T-helper 1 cell (primary cell): Measurements from ENCODE around the gene THSD7A.

Source experiments
- DNase-seq, 5 donors: peaks; one replicate each; pipeline ENCODE4 v3.0.0-alpha.2; 2012 to 2020

THSD7A gene

DNA sequence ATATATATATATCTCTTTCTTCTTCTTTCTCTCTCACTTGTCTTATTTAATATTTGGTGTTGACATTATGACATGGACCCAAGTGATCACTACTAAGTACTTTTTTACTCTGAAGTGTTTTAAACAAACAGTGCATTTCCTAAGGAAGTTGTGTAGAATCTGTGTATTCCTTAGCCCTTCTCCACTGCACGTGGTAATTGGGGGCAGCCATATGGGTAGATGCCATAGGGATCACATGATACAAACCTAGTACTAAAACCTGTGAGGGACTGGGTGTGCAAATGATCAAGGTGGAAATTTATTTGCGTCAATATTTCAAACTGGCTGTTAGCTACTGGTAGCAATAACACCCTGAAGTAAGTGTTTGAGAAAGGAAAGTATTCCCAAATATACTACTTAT, 25.0 kb downstream of the THSD7A start:
- no peak for DNase-seq

DNA sequence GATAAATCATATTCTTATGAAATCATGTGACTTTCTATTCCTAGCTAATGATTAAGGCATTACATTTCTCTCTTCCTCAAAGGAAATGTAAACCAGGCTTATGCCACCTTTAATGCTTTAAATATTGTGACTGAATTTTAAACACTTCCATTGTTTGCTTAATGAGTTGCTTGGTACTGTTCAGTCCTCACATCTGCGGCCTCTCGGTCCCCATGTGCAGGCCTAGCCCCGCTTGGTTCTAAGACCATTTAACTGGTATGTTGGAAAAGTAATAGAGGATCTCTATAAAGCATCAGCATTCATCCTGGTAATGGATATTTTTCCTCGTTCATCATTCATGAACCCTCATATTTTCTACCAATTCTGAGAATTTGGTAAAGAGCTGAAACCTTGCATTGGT, 27.4 kb downstream of the THSD7A start:
- no peak for DNase-seq

DNA sequence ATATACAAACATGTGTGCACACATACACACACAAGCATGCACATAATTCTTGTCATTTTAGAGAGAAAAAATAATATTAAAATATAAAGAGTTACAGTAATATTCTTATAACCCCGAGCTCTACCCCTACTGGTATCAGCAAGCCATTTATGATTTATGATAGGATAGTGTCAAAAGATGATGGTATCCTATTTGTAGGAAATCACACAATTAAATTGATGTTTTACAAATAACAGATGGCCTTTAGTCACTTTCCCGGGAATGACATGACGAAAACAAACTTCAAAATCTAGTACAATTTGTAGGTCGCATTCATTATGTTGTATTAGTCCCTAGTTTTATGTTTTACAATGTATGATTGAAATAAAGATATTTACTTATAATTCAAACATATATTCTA, 36.8 kb downstream of the THSD7A start:
- no peak for DNase-seq

DNA sequence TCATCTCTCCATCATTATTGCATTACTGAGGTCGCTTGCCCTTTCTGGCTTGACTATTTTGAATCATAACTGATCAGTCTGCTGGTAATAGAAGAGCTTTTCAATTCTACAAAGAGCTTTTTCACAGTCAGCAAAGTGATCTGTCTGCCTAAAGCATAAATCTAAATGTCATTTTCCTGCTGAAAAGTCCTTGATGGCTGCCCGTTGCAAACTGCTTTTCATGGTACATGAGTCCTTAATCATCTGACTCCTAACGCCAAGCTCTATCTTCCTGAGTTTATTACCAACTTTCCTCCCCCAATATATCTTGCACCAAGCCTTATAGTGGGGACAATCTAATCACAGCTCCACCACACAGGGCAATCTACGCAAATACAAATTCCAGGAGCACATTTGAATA, 39.8 kb downstream of the THSD7A start:
- no peak for DNase-seq

DNA sequence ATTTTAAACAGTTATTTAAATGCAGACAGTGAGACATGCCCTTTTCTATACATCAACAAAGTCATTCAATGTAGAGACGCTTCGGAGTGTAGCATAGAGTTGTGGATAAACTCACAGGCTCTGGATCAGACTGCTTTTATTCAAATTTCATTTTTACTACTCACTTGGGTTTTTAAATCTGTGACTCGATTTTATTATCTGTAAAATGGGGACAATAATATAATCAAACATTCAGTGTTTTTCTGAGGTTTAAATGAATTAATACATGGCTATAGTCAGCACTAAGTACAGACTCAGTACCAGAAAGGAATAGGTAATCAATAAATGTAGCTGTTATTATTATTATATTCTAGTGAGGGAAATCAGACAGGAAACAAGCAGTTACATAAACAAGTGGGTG, 43.4 kb downstream of the THSD7A start:
- DNase-seq: no peak

DNA sequence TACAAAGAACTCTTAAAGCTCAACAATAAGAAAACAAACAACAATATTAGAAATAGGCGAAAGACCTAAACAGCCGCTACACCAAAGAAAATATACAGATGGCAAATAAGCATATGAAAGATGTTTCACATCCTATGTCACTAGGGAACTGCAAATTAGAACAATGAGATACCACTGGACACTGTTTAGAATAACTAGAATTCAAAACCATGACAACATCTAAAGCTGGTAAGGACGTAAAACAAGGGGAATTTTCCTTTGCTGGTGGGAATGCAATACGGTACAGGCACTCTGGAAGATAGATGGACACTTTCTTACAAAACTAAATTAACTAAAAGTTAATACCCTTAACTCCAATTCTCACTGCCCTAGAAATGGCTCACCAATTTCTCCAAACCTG, 44.5 kb downstream of the THSD7A start:
- DNase-seq: no peak

DNA sequence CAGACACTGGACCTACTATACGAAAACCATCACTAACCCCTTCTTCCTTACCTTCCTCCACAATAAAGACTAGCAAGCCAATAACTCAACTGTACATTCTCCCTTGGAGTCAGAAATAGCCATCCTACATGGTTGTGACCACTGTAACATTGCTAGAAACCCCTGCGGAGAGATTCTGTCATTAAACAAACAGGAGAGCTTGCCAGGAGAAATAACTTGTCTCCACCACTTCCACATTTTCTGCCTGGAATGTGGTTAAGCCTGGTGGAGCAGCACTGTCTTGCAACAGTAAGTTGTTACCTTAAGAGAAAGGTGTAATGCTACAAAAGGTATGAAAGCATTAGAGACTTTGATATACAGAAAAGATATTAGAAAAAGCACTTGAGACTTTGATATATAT, 45.8 kb downstream of the THSD7A start:
- no peak for DNase-seq

DNA sequence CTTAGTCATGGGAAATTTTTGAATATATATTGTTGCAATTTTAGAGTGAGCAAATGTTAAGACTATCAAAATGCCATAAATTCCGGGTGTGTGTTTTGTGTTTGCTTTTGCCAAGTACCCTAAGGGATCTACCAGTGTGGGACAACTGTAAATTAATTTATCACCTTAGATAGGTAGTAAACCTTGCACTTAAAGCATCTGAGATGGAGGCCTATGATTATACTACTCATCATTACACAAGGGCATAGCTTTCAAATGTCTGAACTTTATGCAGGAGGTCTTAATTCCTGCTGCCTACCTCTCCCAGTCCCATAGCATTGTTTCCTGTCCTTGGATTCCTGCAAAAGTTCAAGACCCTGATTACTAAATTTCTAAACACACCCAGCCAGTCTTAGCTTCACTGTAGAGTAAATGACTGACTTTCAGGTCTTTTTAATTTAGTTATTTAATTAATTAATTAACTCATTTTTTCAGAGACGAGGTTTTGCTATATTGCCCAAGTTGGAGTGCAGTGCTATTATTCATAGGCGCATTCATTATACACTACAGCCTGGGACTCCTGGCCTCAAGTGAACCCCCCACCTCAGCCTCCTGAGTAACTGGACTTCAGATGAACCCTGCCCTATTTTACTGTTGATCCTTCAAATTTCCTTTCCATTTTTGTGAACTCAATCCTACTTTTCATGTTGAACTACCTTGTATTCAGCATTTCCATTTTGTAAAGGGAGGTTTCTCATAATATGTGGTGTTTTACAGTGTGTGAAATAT, 47.0 kb downstream of the THSD7A start:
- no peak for DNase-seq

DNA sequence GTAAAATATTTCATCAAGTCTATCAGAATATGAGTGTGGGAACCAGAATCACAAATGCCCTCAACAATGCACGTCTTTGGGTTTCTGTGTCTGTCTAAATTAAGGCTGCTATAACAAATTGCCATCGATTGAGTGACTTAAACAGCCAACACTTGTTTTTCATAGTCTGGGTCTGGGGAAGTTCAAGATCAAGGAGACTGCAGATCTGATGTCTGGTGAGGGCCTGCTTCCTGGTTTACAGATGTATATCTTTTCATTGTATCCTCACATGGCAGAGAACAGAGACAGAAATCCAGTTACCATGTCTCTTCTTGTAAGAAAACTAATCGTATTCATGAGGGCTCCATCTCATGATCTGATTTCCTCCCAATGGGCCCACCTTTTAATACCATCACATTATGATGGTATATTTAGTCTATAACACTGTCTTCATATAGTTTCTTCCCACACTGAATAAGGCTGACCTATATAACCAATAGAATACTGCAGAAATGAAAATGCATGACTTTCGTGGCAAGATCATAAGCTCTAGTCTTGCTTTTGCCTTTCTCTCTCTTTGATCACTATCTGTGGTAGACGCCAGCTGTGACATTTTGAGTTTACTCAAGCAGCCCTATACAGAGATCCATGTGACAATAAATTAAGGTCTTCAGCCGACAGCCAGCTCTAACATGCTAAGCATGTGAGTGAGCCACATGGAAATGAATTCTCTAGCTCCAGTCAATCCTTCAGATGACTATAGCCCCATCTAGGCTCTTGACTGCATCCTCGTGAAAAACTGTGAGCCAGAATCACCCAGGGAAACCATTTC, 51.9 kb downstream of the THSD7A start:
- no peak for DNase-seq

DNA sequence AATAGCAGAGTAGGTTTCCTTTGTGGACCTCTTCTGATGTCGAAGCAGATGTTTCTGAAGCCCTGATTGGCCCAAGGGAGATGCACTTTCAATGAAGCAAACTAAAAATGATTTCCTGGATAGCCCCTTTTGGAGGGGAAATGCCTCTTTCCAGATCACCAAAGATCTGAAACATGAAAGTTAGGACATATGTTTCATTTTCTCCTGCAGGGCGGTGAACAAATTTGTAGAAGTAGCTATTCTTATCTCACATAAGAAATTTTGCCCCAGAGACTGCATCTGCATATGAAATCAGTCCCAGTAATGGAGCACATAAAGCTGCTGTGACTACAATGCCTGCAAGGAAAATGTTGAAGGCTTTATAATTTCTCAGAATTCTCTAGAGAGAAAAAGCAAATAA, 56.0 kb downstream of the THSD7A start:
- no peak for DNase-seq

DNA sequence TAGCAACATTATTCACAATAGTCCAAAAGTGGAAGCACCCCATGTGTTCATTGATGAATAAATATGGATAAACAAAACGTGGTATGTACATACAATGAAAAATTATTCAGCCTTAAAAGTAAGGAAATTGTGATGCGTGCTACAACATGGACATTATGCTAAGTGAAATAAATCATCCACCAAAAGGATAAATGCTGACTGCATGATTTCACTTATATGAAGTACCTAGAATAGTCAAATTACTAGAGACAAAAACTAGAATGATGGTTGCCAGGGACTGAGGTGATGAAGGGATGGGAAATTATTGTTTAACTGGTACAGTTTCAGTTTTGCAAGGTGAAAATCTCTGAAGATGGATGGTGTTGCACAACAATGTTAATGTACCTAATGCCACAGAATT, 56.6 kb downstream of the THSD7A start:
- no peak for DNase-seq

DNA sequence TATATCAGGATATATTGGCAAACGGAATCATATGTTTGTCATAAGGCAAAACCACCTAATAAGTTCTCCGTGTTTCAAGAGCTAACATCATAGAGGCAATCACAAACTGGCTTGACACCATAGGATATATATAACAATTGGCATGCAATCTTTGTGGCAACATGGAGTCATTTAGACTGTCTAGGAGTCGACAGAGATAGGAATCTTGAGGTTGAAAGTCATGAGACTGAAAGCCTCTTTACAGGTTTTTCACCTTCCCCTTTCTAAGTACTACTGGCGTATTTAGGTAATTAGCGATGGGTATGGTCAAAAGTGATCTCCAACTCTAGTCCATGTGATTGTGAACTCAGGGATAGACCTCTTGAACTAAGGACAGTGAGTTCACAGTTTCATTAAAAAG, 63.7 kb downstream of the THSD7A start:
- no peak for DNase-seq

DNA sequence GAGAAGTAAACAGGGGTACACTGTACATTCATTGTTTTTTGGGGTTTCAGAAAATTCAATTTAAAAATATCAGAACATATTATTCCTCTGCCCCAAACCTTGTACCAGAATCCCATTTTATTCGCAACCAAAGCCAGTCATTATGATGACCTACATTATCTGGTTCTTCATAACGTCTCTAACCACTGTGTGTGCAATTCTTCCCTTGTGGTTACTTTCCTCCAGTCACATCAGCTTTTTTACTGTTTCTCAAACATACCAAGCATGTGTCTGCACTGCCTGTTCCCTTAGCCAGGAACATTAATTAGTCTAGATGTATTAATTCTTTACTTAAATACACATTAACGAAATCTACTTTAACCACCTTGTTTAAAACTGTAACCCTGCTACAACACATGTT, 64.8 kb downstream of the THSD7A start:
- DNase-seq: no peak

DNA sequence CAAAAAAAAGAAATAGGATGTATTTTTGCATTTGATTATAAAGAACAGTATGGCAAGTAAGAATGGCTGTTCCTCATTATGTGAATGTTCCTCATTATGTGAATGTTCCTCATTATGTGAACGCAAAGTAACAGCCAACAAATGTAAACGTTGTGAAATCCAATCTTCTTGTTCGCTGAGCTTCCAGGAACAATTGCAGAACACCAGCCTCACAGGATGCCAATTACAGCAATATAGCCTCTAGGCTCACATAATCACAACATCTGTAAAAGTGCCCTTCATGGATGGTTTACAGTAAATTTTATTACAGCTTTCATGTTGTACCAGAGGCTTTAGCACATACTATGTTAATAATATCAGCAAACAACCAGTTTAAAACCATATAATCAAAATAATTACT, 71.6 kb downstream of the THSD7A start:
- no peak for DNase-seq

DNA sequence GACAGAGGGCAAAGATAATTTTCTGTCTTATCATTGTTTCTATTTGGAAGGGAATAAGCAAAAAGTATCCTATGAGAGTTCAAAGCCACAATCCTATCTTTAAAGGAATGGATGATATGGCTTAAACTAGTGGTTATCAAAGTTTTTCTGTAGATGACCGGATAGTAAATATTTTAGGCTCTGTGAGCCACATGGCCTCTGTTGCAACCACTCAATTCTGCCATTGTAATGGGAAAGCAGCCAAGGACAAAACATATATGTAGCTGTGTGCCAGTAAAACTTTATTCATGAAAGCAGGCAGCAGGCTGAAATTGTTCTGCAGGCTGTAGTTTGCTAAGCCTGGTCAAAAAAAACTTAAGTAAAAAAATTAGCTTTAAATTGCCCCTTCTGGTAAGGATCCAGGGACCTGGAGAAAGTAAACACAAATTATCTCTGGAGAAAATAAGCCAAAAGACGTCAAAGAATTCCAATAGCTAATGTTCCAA, 73.3 kb downstream of the THSD7A start:
- no peak for DNase-seq

DNA sequence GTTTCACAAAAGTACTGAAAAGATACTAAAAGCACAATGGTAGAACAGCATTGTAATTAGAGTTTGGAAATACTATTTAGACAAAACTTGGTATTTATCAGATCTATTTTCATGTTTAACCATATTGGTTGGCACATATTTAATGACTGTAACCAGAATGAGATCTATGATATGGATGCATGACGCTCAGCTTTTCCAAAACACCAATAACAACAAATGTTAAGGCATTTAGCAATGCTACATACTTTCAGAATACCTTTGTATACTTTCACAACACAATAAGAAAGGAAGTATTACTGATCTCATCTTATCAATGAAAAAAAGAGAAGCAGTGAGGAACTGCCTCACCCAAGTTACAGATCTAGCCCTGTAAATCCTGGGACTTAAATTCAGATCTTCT, 74.8 kb downstream of the THSD7A start:
- no peak for DNase-seq

DNA sequence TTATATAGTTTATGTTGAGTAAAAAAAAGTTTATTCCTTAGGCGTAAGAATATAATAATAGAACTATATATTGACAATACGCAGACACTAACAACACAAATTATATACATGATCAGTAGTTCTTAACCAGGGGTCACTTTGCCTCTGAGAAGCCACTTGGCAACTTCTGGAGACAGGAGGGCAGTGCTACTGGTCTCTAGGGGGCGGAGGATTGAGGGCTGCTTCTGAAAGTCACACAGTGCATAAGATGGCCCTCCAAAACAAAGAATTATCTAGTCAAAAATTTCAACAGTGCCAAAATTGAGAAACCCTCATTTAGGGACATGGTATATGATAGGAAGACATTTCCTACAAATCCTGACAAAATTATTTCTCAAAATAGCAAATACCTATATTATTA, 77.1 kb downstream of the THSD7A start:
- no peak for DNase-seq

DNA sequence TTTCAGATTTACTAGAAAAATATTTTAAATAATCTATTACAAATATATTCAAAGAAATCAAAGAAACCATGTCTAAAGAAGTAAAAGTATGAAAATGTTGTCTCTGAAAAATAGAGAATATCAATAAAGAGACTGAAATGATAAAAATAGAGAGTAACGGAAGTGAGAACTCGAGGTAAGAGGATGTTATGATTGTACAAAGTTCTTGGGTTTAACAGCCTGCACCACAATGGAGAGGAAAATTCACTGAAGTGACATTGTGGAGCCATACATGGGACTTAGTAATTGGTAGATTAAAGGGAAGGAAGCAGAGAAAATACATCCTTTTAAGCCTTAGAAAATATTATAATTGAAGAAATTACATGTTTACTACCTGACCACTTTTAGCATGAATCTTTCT, 77.9 kb downstream of the THSD7A start:
- no peak for DNase-seq

DNA sequence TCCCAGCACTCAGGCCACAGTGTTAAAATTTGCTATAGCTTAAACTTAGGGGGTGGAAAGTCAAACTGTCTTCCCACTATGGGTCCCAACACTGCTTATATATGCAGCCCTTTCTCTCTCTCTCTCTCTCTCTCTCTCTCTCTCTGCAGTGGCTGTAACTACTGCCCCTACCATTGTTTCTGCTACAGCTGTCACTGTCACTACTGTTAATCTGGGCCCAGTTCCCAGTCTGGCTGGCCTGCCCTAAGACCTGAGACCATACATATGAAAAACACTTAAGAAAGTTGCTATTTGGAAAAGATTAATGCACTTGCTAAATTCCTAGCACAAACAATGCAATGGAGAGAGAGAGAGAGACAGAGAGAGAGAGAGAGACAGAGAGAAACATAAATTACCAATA, 78.6 kb downstream of the THSD7A start:
- no peak for DNase-seq

DNA sequence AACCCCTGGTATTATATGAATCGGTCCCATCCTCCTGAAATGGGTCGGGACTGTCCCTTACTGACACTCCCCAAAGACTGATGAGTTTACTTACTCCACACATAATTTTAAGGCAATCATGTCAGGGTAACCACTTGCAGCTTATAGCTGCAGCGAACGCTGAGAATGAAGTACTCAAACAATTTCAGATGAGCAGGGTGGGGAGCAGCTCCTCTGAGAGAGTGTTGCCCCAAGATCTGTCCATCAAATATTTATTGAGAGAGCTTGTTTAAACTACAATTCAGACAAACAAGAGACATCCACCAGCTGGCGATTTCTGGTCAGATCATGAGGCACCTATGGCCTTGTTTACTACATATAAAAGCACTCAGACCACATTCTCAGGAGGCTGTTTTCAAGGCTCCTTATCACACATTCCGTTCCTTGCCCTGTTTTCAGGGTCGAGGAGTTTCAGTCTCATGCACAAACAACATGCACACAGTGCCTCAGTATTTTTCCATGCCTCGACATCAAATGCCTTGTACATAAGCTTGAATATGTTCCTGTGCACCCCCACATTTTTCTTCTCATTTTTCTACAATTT, 80.1 kb downstream of the THSD7A start:
- no peak for DNase-seq

DNA sequence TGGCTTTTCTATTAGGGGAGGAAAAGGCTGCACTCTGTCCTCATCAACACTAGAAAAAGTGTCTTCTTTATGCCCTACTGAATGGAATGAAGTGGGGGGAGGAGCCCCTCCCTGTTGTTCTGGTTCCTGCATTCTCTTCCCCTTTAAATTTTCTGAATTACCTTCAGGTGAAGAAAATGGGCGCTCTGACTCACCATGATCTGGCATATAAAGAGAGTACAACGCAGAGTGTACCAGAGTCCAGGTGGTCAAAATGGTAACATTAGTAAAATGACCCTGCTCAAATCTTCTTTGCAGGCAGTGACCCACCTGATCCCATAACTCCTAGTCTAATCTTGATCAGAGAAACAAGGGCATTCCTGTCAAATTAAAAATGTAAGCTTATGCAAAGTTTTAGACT, 80.7 kb downstream of the THSD7A start:
- DNase-seq: no peak

DNA sequence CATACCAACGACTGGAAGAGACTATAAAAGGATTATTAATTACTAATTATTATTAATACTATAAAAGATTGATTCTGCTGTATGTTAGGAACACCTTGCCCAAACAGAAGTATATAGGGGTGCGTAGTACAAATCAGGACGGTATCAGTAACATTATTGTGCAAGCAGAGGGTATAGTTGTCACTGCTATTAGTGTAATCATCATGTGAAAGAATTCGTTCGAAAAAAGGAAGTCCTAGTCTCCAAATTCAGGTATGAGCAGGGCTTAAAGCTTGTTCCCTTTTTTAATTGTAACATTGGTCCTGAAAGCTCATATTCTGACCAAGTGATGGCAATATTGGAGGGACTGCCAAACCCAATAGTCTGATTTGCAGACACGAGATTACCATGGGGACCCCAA, 81.8 kb downstream of the THSD7A start:
- DNase-seq: no peak

DNA sequence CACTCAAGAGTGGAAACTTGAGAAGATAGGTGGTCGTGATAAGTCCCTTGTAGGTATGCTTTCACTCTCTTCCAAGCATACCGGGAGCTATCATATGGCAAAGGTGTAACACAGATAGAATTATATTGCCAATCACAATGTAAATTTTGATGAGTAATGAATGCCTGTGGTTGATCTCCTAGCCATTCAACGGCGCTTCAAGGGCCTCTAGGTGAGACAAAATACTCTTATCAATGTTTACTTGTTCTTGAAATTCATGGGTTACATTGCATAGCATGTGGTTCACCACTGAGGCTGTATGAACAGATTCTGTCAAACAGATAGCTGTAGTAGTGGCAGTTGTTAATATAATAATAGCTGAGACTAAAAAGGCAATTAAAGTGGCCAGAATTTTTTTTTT, 82.4 kb downstream of the THSD7A start:
- DNase-seq: no peak

DNA sequence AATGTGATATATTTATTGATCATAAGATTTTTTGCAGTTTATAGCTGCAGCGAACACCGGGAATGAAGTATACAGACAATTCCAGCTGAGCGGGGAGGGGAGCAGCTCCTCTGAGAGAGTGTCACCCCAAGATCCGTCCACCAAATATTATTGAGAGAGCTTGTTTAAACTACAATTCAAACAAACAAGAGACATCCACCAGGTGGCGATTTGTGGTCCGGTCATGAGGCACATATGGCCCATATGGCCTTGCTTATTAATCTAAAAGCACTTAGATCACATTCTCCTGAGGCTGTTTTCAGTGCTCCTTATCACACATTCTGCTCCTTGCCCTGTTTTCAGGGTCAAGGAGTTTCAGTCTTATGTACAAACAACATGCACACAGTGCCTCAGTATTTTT, 83.1 kb downstream of the THSD7A start:
- no peak for DNase-seq
